Measurements from ENCODE around the gene TTC9B. TPM values are rescaled to one million over a fixed set of nuclear protein-coding genes. Genes with fewer than 3 reads are reported as not detected.

TTC9B gene
- total and polyA plus RNA-seq, 2 donors (not counting 1 experiment from before 2014, with no cell fraction given), result not detected

DNA sequence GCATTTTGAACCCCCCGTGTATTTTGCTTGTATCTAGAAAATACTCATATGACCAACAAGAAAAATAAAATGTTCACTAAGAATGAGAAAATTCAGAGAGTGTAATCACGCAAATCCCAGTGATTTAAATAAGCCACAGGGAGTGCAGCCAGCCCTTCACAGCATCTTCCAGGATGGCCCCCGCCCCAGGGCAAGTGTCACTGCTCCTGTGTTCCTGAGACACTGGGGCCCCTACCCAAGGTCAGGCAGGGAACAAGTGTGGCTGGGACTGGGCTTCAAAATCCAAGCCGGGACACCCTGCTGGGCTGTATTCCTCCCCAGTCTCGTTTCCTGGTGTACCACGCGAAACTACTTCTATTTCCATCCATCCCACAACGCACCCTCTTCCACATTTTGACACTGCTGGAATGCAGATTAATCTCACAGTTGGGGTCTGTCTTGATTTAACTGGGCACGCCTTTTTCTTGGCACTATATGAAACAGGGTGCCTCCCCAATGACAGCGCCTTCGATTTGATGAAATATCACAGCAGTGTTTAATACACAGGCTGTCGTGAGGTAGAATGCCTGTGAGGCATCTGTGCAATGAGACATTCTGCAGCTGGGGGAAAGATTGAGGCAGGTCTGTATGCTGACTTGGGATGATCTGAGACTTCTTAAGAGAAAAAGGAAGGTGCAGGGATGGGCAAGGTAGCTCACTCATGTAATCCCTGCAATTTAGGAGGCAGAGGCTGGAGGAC, 26.6 kb upstream of the TTC9B start:
- Histone ChIP-seq H3K9me3 (ENCODE audit: control extremely low read depth in 1 of 3, control insufficient read depth in 2 of 3, insufficient read depth in 1 of 3, low read length in 2 of 3) (no peaks in the 10 kb centered on the region), H3K4me1 (ENCODE audit: control insufficient read depth in 2 of 2, insufficient read depth in 2 of 2, low read length in 2 of 2) (no peaks in the 10 kb centered on the region), H3K27ac (ENCODE audit: low read length in 2 of 2) (no peak overlapping the region), H2AFZ (ENCODE audit: insufficient read depth, low read depth, low read length, poor library complexity, severe bottlenecking) (no peak overlapping the region), H3K36me3 (replicated peaks in 1 of 2; ENCODE audit: control extremely low read depth in 1 of 2, control insufficient read depth in 1 of 2, extremely low read depth in 1 of 2, insufficient read depth in 2 of 2, low read length in 1 of 2) (peaks cover 2 to 51% of the 10 kb centered on the region in 2 experiments), H3K27me3 (replicated peaks in 1 of 4; ENCODE audit: control extremely low read depth in 1 of 4, control insufficient read depth in 3 of 4, insufficient read depth in 4 of 4, low read length in 3 of 4) (no peaks in the 10 kb centered on the region), H3K9ac (ENCODE audit: low read length) (no peak overlapping the region), H4K20me1 (ENCODE audit: control insufficient read depth, insufficient read depth, low read length, poor library complexity, severe bottlenecking) (peaks cover 76% of the 10 kb centered on the region), H3K4me2 (replicated peaks; ENCODE audit: low read depth, low read length, poor library complexity, severe bottlenecking) (no peak overlapping the region), H3K79me2 (ENCODE audit: control insufficient read depth, insufficient read depth, low read length) (peaks cover 55% of the 10 kb centered on the region), H3K4me3 (ENCODE audit: control extremely low read depth in 1 of 5, extremely low read depth in 1 of 5, insufficient read depth in 1 of 5, low read depth in 2 of 5, low read length in 4 of 5) (no peak overlapping the region)
- CTCF ChIA-PET, result no interaction called here
- Mint-ChIP-seq H3K4me1 (peaks cover 3% of the 10 kb centered on the region), H3K9me3 (ENCODE audit: insufficient read depth) (no peaks in the 10 kb centered on the region), H3K4me3 (no peak overlapping the region), H3K27me3 (no peaks in the 10 kb centered on the region), H3K27ac (no peak overlapping the region)
- 94% methylated on average over 11 of the region's 12 CpGs for WGBS (ENCODE audit: insufficient coverage)
- ATAC-seq (ENCODE audit: low read depth) (no peak), DNase-seq (no peak)
- POLR2A ChIA-PET, result no interaction called here
- TF ChIP-seq, protein P1, sequence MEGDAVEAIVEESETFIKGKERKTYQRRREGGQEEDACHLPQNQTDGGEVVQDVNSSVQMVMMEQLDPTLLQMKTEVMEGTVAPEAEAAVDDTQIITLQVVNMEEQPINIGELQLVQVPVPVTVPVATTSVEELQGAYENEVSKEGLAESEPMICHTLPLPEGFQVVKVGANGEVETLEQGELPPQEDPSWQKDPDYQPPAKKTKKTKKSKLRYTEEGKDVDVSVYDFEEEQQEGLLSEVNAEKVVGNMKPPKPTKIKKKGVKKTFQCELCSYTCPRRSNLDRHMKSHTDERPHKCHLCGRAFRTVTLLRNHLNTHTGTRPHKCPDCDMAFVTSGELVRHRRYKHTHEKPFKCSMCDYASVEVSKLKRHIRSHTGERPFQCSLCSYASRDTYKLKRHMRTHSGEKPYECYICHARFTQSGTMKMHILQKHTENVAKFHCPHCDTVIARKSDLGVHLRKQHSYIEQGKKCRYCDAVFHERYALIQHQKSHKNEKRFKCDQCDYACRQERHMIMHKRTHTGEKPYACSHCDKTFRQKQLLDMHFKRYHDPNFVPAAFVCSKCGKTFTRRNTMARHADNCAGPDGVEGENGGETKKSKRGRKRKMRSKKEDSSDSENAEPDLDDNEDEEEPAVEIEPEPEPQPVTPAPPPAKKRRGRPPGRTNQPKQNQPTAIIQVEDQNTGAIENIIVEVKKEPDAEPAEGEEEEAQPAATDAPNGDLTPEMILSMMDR (IDR thresholded peaks at IDR 0.05), result no peak
- TF ChIP-seq EZH2 (IDR thresholded peaks at IDR 0.05; ENCODE audit: borderline replicate concordance, insufficient read depth, low read depth, low read length, poor library complexity, severe bottlenecking), result no peak
- intact Hi-C loops (cut with micrococcal nuclease), result no loop called here

DNA sequence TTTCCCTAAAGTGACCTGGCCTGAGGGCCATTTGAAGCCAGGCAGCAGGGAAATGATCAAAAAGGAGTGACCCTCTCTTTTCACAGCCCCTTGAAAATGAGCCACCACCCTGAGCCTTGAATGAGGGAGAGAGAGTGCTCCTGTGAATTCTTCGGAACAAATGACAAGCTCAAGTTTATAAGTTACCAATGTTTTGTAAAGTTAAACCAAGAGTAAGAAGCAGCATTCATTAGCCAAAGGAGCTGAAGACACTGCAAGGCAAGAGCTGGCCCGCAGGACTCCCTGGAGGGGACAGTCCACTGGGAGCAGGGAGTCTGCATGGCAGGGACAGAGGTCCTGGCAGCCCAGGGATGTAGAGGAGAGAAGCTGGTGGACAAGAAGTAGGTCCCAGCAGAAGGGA, 25.0 kb upstream of the TTC9B start:
- Histone ChIP-seq H3K36me3 (replicated peaks in 1 of 2; ENCODE audit: control extremely low read depth in 1 of 2, control insufficient read depth in 1 of 2, extremely low read depth in 1 of 2, insufficient read depth in 2 of 2, low read length in 1 of 2) (peaks cover 2 to 60% of the 10 kb centered on the region in 2 experiments), H3K27ac (ENCODE audit: low read length in 2 of 2) (no peak overlapping the region), H3K9me3 (ENCODE audit: control extremely low read depth in 1 of 3, control insufficient read depth in 2 of 3, insufficient read depth in 1 of 3, low read length in 2 of 3) (no peaks in the 10 kb centered on the region), H3K79me2 (ENCODE audit: control insufficient read depth, insufficient read depth, low read length) (peaks cover 40% of the 10 kb centered on the region), H3K4me2 (replicated peaks; ENCODE audit: low read depth, low read length, poor library complexity, severe bottlenecking) (no peak overlapping the region), H3K4me1 (ENCODE audit: control insufficient read depth in 2 of 2, insufficient read depth in 2 of 2, low read length in 2 of 2) (no peaks in the 10 kb centered on the region), H3K9ac (ENCODE audit: low read length) (no peak overlapping the region), H3K27me3 (replicated peaks in 1 of 4; ENCODE audit: control extremely low read depth in 1 of 4, control insufficient read depth in 3 of 4, insufficient read depth in 4 of 4, low read length in 3 of 4) (no peaks in the 10 kb centered on the region), H4K20me1 (ENCODE audit: control insufficient read depth, insufficient read depth, low read length, poor library complexity, severe bottlenecking) (peaks cover 65% of the 10 kb centered on the region), H3K4me3 (ENCODE audit: control extremely low read depth in 1 of 5, extremely low read depth in 1 of 5, insufficient read depth in 1 of 5, low read depth in 2 of 5, low read length in 4 of 5) (no peak overlapping the region), H2AFZ (ENCODE audit: insufficient read depth, low read depth, low read length, poor library complexity, severe bottlenecking) (no peak overlapping the region)
- DNase-seq, result no peak
- Mint-ChIP-seq H3K4me3 (no peak overlapping the region), H3K4me1 (no peaks in the 10 kb centered on the region), H3K27ac (no peak overlapping the region), H3K27me3 (no peaks in the 10 kb centered on the region), H3K9me3 (ENCODE audit: insufficient read depth) (no peaks in the 10 kb centered on the region)
- intact Hi-C loops (cut with micrococcal nuclease), result no loop called here
- ChIA-PET CTCF (no interaction called here), POLR2A (no interaction called here)
- ATAC-seq (ENCODE audit: low read depth), result no peak
- TF ChIP-seq, protein P1 (IDR thresholded peaks at IDR 0.05), result no peak
- no peak for TF ChIP-seq EZH2 (IDR thresholded peaks at IDR 0.05; ENCODE audit: borderline replicate concordance, insufficient read depth, low read depth, low read length, poor library complexity, severe bottlenecking)
- WGBS (ENCODE audit: insufficient coverage), result 100% methylated on average over 2 of the region's 2 CpGs
